Rectal smooth muscle tissue (tissue), 1 donor: ENCODE measurements around the gene ECI1.

ENCODE experiments used
- H3K27ac ChIP-seq: one replicate; pipeline ENCODE4 v1.7.0; 2013; ENCODE audit warnings: low read depth, low read length, inconsistent platforms
- H3K27me3 ChIP-seq: one replicate; pipeline ENCODE4 v1.7.0; 2013; ENCODE audit warnings: low read length; ENCODE audit not compliant: control insufficient read depth, insufficient read depth
- H3K36me3 ChIP-seq: one replicate; pipeline ENCODE4 v1.7.0; 2013; ENCODE audit warnings: low read length; ENCODE audit not compliant: control insufficient read depth, insufficient read depth
- H3K4me1 ChIP-seq: one replicate; pipeline ENCODE4 v1.7.0; 2013; ENCODE audit warnings: low read length; ENCODE audit not compliant: control insufficient read depth, insufficient read depth
- H3K4me3 ChIP-seq: one replicate; pipeline ENCODE4 v1.7.0; 2013; ENCODE audit warnings: low read length
- H3K9ac ChIP-seq: one replicate; pipeline ENCODE4 v1.7.0; 2013; ENCODE audit warnings: low read length

ECI1 gene

DNA sequence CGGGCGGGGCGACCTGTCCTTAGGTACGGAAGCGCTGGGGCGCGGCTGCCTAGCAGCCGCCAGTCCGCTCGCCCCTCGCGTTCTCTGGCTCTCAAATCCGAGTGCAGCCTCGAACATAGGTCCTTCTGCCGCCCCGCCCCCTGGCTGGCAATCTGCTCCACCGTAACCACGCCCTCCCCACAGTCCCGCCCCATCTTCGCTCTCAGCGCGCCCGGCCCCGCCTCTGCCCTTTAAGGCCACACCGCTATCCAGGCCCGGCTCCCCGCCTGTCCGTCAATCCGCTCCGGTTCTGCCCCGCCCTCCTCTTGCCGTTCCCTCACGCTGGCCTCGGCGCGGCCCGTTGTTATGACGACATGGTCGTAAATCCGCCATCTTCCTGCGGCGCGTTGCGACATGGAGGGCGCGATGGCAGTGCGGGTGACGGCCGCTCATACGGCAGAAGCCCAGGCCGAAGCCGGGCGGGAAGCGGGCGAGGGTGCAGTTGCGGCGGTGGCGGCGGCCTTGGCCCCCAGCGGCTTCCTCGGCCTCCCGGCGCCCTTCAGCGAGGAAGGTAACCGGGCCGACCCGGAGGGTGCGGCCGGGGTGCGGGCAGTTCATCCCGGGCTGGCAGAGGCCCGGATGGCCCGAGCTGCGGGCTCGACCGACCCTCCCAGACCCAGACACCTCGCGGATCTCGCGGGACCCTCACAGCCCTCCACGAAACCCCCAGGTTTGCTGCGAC is 28.0 kb downstream of the ECI1 start, which contains the start of gene E4F1:
TSS of gene E4F1 (plus strand) at position 371 of the 721 bp plus-strand sequence. CDS start at position 394, 23 bp downstream.
- no peaks in the 10 kb centered on the region for H3K27me3 ChIP-seq
- peak within 1 kb of the TSS; percentile 90 for H3K9ac ChIP-seq
- H3K4me1 ChIP-seq: peaks cover 6% of the 10 kb centered on the region
- peak within 1 kb of the TSS; percentile 93 for H3K4me3 ChIP-seq
- peak within 1 kb of the TSS; percentile 81 for H3K27ac ChIP-seq
- H3K36me3 ChIP-seq: peaks cover 4% of the 10 kb centered on the region

DNA sequence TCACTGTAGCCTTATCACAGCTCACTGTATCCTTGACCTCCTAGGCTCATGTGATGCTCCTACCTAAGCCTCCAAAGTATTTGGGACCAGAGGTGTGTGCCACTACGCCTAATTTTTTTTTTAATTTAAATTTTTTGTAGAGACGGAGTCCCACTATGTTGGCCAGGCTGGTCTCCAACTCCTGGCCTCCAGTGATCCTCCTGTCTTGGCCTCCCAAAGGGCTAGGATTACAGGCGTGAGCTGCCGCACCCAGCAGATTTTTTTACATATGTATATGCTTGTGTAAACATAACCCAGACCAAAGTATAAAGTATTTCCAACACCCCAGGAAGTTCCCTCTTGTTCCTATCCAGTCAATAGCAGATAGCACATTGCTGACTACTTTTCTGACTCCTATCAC is 35.1 kb downstream of the ECI1 start:
- no peak overlapping the region for H3K27ac ChIP-seq
- H3K4me3 ChIP-seq: no peak overlapping the region
- H3K36me3 ChIP-seq: no peaks in the 10 kb centered on the region
- H3K4me1 ChIP-seq: peaks cover 8% of the 10 kb centered on the region
- no peak overlapping the region for H3K9ac ChIP-seq
- no peaks in the 10 kb centered on the region for H3K27me3 ChIP-seq

DNA sequence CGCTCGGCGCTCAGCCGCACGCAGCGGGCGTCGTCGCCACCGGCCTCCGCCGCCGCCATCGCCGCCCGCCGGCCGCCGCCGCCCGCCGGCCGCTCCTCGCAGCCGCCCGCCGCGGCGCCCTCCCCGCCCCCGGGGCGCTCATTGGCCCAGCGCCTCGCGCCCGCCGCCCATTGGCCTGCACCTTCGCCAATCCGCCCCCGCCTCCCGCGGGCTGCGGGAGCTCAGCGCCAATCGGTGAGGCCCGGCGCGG is 36.7 kb downstream of the ECI1 start, which contains the start of gene PGP:
TSS of gene PGP (minus strand) at position 122 of the 250 bp plus-strand sequence. CDS start at position 59, 63 bp downstream.
- Histone ChIP-seq H3K27me3 (no peaks in the 10 kb centered on the region), H3K4me1 (peaks cover 8% of the 10 kb centered on the region), H3K9ac (peak within 1 kb of the TSS; percentile 83), H3K36me3 (no peaks in the 10 kb centered on the region), H3K4me3 (peak within 1 kb of the TSS; percentile 93), H3K27ac (peak within 1 kb of the TSS; percentile 94)

DNA sequence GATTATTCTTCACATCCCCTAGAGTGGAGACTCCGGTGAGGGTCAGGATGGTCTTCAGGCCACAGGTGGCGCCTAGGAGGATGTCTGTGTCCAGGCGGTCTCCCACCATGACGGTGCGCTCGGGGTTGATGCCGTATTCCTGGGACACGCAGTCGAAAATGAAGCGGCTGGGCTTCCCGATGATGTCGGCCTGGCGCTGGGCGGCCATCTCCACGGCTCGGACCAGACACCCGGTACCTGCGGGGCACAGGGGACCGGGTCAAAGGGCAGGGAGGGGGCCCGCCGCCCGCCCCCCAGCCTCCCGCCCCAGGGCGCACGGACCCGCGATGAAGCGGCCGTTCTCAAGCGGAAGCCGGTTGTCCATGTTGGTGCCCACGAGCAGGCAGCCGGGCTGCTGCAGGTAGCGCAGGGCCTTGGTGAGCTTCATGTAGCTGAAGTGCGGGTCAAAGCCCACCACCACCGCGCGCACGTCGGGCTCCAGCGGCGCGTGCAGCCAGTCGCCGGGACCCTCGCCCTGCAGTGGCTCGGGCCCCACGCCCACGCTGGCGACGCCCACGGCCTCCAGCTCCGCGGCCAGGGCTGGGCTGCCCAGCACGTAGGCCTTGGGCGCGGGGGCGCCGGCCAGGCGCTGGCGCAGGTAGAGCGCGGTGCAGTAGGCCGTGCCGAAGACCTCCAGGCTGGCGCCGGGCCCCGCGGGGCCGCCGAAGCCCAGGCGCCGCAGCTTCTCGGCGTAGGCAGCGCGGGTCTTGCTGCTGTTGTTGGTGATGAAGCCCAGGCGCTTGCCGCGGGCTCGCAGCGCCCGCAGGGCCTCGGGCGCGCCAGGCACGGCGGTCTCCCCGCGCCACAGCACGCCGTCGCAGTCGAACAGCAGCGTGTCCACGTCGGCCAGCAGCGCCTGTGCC is 37.3 kb downstream of the ECI1 start:
- Histone ChIP-seq H3K4me3 (peak overlapping the region; percentile 86), H3K36me3 (no peaks in the 10 kb centered on the region), H3K9ac (peak overlapping the region; percentile 73), H3K27ac (peak overlapping the region; percentile 79), H3K27me3 (no peaks in the 10 kb centered on the region), H3K4me1 (peaks cover 8% of the 10 kb centered on the region)

DNA sequence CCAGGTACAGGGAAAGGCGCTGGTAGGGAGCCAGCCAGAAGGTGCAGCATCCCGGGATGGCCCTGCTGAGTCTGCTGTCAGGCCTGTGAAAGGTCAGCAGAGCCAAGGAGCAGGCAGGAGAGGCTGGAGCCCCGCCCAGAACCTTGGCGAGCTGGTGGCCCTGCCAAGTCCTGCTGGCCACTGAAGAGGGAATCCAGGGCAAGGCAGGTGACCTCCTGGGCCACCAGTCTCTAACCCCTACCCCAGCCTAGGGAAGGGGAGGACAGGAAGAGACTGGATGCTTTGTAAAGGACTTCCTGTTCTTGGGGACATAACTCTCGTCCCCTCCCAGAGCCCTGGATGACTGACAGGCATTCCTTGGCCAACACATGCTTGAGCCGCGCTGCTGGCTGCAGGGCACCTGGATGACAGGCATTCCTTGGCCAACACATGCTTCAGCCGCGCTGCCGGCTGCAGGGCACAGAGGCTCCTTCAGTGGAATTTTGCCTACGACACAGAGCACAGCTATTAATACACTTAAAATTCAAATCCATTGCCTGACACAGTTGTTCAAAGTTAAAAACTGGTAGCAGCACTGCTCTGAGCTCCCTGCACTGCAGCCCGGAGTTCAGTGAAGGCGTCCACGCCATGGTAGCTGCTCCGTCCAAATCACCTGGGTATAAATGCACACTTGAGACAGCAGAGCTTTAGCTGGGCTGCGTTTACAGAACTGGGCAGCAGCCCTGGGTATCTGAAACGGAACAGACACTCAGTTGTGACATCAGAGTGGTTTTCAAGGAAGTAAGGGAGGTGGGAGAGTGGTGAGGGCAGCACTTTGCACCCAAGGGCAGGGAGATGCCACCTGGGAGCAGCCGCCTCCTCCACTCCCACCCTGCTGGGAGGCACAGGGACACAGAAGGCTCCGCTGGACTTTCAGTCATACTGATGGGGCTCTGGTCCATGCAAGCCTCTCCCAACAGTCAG is 38.7 kb downstream of the ECI1 start:
- Histone ChIP-seq H3K27me3 (no peaks in the 10 kb centered on the region), H3K27ac (no peak overlapping the region), H3K9ac (no peak overlapping the region), H3K4me3 (peak overlapping the region; percentile 86), H3K4me1 (peaks cover 8% of the 10 kb centered on the region), H3K36me3 (peaks cover 7% of the 10 kb centered on the region)

DNA sequence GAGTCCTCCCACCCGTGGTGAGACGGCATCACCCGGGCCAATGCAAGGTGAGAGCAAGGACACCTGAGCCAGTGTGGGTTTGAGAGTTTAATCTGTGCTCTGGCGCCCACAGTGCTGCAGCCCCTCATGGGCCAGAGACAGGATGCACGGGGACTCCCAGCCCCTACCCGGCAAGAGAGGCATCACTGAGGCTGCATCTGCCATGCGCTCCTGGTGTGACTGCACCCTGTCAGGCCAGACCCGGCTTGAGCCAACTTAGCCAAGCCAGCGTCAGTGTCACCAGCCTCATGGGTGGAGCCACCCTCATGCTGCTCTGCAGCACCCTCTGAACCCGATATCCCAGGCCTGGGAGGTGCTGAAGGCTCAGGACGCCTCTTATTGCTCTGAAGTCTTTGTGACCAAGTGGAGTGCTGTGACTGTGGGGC is 39.5 kb downstream of the ECI1 start:
- Histone ChIP-seq H3K9ac (no peak overlapping the region), H3K27ac (no peak overlapping the region), H3K4me3 (no peak overlapping the region), H3K4me1 (peaks cover 8% of the 10 kb centered on the region), H3K27me3 (no peaks in the 10 kb centered on the region), H3K36me3 (peaks cover 13% of the 10 kb centered on the region)

DNA sequence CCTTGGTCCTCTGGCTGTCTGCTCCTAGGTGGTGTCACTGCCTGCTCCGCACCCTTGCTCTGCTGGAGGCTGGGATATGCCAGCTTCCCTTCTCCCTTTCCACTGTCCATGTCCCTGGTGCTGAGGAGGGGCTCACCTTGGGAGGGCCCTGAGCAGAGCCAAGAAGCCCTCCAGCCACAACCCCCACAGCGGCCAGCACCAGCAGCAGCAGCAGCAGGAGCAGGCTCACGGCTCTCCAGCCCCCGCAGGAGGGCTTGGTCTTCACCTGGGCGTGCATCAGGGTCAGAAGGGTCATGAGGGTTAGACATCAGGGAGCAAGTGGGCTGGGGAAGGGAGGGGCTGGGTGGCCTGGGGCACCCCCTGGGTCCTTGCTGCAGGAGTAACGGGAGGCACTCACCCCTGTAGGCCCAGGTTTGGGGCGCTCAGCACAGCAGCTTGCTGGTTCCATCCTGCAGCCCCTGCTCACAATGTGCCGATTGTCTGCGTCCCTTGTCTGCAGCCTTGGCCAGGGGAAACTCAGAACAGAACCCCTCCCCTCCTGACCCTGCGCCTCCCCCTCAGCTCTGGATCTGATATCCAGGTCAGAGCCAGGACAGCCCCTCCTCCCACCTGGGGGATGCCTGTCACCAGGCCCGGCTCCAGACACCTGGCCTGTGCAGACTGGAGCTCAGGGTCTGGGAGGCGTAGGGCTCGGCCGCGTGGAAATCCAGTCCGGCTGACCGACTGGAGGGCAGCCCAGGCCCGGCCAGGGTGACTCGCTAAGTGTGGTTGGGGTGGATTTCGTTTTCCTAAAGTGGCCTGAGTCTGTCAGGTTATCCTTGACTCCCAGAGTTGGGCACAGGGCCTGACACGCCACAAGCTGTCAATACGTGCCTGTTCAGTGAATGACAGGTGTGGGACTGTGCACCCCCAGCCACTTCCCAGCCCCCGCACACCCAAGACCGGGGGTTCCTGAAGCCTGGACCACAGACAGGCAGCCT is 40.7 kb downstream of the ECI1 start, which contains the start of gene BRICD5:
TSS of gene BRICD5 (minus strand) at position 478 of the 980 bp plus-strand sequence. CDS start at position 448, 30 bp downstream.
- H3K27ac ChIP-seq: no peak within 1 kb of the TSS
- peaks cover 15% of the 10 kb centered on the region for H3K4me1 ChIP-seq
- no peak within 1 kb of the TSS for H3K4me3 ChIP-seq
- H3K27me3 ChIP-seq: no peaks in the 10 kb centered on the region
- peaks cover 14% of the 10 kb centered on the region for H3K36me3 ChIP-seq
- no peak within 1 kb of the TSS for H3K9ac ChIP-seq

DNA sequence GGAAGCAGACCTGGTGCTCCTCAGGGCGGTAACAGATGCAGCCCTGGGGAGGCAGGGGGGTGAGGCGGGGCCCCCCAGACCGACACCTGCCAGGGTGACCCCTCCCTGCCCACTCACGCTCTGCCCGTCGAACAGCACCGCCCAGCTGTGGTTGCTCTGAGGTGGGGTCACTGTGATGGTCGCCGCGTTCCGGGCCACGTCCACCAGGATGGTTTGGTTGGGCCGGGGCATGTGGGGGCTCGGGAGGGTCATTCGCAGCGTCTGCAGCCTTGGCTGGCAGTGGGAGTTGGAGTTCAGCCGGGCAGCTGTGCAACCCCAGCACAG is 41.4 kb downstream of the ECI1 start:
- H3K4me1 ChIP-seq: peaks cover 15% of the 10 kb centered on the region
- no peaks in the 10 kb centered on the region for H3K27me3 ChIP-seq
- H3K36me3 ChIP-seq: peaks cover 14% of the 10 kb centered on the region
- H3K4me3 ChIP-seq: no peak overlapping the region
- no peak overlapping the region for H3K9ac ChIP-seq
- no peak overlapping the region for H3K27ac ChIP-seq

DNA sequence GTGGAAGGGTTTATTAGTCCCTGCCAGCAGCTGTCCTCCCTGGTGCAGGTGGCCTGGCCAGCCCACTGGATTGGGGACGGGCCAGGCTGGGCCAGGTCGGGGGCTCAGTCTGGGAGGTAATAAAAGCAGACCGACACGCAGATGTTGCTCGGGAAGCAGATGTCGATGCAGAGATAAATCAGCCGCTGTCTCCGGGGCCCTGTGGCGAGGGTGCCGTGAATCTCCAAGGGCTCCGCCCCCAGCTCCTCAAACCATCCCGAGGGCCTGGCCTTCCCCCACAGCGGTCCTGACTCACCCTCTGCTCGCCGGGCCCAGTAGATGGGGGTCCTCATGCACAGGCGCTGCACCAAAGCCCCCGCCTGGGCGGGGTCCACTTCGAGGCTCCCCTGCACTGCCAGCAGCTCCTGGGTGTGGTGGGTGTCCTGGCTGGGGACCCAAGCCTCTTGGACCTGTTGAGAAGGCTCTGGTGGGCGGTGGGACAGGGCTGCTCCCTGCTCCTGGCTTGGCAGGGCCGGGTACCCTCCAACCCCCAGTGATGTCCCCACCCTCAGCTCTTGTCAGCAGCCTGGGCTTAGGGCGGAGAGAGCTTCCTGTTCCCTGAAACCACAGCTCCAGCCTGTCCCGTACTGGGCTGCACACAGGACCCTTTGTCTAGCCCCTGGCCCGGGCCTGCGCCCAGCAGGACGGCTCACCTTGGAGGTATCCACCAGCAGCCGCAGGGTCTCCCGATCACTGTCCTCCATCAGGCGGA is 42.0 kb downstream of the ECI1 start:
- peaks cover 17% of the 10 kb centered on the region for H3K4me1 ChIP-seq
- H3K4me3 ChIP-seq: no peak overlapping the region
- no peak overlapping the region for H3K27ac ChIP-seq
- no peaks in the 10 kb centered on the region for H3K27me3 ChIP-seq
- no peak overlapping the region for H3K9ac ChIP-seq
- peaks cover 14% of the 10 kb centered on the region for H3K36me3 ChIP-seq

DNA sequence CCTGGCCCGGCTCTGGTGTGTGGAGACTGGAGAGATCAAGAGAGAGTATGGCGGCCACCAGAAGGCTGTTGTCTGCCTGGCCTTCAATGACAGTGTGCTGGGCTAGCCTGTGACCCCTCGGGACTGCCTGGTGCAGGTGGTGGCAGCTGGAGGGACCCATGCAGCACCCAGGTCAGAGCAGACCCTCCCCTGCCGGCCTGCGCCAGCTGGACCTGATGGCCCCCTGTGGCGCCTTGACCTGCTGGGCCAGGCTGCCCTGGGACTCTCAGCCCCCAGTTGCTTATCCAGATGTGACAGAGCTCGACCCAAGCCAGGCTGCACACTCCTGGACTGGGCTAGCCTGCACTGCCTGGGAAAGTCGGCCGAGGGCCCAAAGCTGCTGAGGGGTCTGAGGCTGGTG is 42.6 kb downstream of the ECI1 start:
- H3K36me3 ChIP-seq: peaks cover 14% of the 10 kb centered on the region
- no peaks in the 10 kb centered on the region for H3K27me3 ChIP-seq
- H3K4me1 ChIP-seq: peaks cover 17% of the 10 kb centered on the region
- no peak overlapping the region for H3K9ac ChIP-seq
- no peak overlapping the region for H3K4me3 ChIP-seq
- H3K27ac ChIP-seq: no peak overlapping the region

DNA sequence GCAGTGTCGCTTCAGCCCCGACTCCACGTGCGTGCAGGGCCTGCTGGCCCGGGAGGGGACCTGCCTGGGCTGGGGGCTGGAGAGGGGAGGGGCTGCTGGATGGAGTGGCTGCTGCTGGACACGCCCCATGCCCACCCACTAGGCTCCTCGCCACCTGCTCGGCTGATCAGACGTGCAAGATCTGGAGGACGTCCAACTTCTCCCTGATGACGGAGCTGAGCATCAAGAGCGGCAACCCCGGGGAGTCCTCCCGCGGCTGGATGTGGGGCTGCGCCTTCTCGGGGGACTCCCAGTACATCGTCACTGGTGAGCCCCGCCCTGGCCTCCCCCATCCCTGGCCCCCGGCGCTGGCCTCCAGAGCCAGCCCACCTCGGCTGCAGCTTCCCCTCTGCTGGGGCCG is 43.1 kb downstream of the ECI1 start:
- H3K36me3 ChIP-seq: peaks cover 14% of the 10 kb centered on the region
- no peaks in the 10 kb centered on the region for H3K27me3 ChIP-seq
- H3K4me1 ChIP-seq: peaks cover 13% of the 10 kb centered on the region
- H3K9ac ChIP-seq: no peak overlapping the region
- H3K27ac ChIP-seq: no peak overlapping the region
- no peak overlapping the region for H3K4me3 ChIP-seq
